Sigmoid colon (tissue), 7 donors: ENCODE data around the gene ZFYVE28. TPM values are rescaled to one million over a fixed set of nuclear protein-coding genes. Genes with fewer than 3 reads are reported as not detected.

ENCODE experiments used
- DNase-seq: peaks from one replicate; pipeline ENCODE4 v3.0.0-alpha.2; 2019
- H3K27ac ChIP-seq, 4 donors: fragments of 200-600 bp; sonication (generic); one replicate each; pipeline ENCODE4 v1.5.1; 2016 to 2019; ENCODE audit warnings: mild to moderate bottlenecking in 1 of 4
- H3K27me3 ChIP-seq, 3 donors: fragments of 200-600 bp; sonication (generic); one replicate each; pipeline ENCODE4 v1.5.1; 2019; ENCODE audit warnings: mild to moderate bottlenecking in 1 of 3
- H3K36me3 ChIP-seq, 4 donors: fragments of 200-600 bp; sonication (generic); one replicate each; pipeline ENCODE4 v1.5.1; 2016 to 2019
- H3K4me1 ChIP-seq, 4 donors: fragments of 200-600 bp; sonication (generic); one replicate each; pipeline ENCODE4 v1.5.1; 2017 to 2019
- H3K4me3 ChIP-seq, 4 donors: fragments of 200-600 bp; sonication (generic); one replicate each; pipeline ENCODE4 v1.5.1; 2017 to 2019; ENCODE audit warnings: mild to moderate bottlenecking in 2 of 4, moderate library complexity in 1 of 4
- H3K9me3 ChIP-seq, 4 donors: fragments of 200-600 bp in 3 of 4; sonication (generic) in 3 of 4; one replicate each; pipeline versions ENCODE4 v1.5.1 to v1.6.1; 2013 to 2019
- EP300 ChIP-seq, 4 donors: sonication (generic); formaldehyde crosslinking; IDR thresholded peaks; one replicate each; pipeline ENCODE4 v1.6.1; 2017; ENCODE audit warnings: antibody characterized with exemption in 4 of 4
- POLR2A ChIP-seq, 2 donors: fragments of 450-650 bp; IDR thresholded peaks; one replicate each; pipeline ENCODE4 v1.6.1; 2016; ENCODE audit warnings: antibody characterized with exemption in 2 of 2, mild to moderate bottlenecking in 2 of 2, moderate library complexity in 2 of 2
- POLR2AphosphoS5 ChIP-seq, 4 donors: sonication (generic); formaldehyde crosslinking; IDR thresholded peaks; one replicate each; pipeline ENCODE4 v1.6.1; 2017; ENCODE audit warnings: antibody characterized with exemption in 4 of 4
- WGBS, 2 donors: extraction: QIAGEN DNeasy Blood & Tissue Kit; methylation state at CpG; one replicate each; pipeline ENCODE4 v1.1.7; 2013; 5-methylcytosine and 5-hydroxymethylcytosine counted together
- intact Hi-C: fragments of 100-400 bp; cut with DNase I; formaldehyde crosslinking; loops from one replicate; pipeline ENCODE4 v1.15.1; 2023
- polyA plus RNA-seq, 3 donors: library from polyadenylated mRNA; stranded (reverse); fragments of 200-250 nt; gene quantifications; one replicate each; pipeline ENCODE4 v1.2.3, GENCODE V29; 2013
- total RNA-seq, 4 donors: library from RNA; depleted of rRNA; stranded (reverse); fragments of >200 nt; gene quantifications; one replicate each; pipeline ENCODE4 v1.1.0, GENCODE V29; 2016
- TF ChIP-seq, protein P1 (sequence below), 4 experiments: fragments of 450-650 bp in 3 of 4; fragments of 200-600 bp in 1 of 4; IDR thresholded peaks; one replicate each; pipeline ENCODE4 v1.5.1; 2016 to 2019; ENCODE audit warnings: antibody characterized with exemption in 4 of 4, mild to moderate bottlenecking in 3 of 4, moderate library complexity in 2 of 4
- donor health status: healthy with polysubstance abuse.
- donor health status: Bipolar disorder and iron deficiency.
- donor health status: healthy.

ZFYVE28 gene
- total and polyA plus RNA-seq, 7 donors, result 3.1 to 24.1 (median 13.0) TPM

DNA sequence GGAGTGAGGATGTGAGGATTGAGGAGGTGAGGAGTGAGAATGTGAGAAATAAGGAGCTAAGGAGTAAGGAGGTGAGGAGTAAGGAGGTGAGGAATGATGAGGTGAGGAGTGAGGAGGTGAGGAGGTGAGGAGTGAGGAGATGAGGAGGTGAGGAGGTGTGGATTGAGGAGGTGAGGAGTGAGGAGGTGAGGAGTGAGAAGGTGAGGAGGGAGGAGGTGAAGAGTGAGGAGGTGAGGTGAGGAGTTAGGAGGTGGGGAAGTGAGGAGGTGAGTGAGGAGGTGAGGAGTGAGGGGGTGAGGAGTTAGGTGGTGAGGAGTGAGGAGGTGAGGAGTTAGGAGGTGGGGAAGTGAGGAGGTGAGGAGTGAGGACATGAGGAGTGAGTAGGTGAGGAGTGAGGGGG is 81.8 kb downstream of the ZFYVE28 start:
- Histone ChIP-seq H3K9me3 (no peaks in the 10 kb centered on the region), H3K27me3 (no peaks in the 10 kb centered on the region), H3K4me3 (no peak overlapping the region), H3K4me1 (no peaks in the 10 kb centered on the region), H3K27ac (no peak overlapping the region), H3K36me3 (no peaks in the 10 kb centered on the region)
- DNase-seq, result no peak
- intact Hi-C loops, result no loop called here
- TF ChIP-seq POLR2A (IDR thresholded peaks at IDR 0.05) (no peak), POLR2AphosphoS5 (IDR thresholded peaks at IDR 0.05) (no peak), EP300 (IDR thresholded peaks at IDR 0.05) (no peak)
- TF ChIP-seq, protein P1, sequence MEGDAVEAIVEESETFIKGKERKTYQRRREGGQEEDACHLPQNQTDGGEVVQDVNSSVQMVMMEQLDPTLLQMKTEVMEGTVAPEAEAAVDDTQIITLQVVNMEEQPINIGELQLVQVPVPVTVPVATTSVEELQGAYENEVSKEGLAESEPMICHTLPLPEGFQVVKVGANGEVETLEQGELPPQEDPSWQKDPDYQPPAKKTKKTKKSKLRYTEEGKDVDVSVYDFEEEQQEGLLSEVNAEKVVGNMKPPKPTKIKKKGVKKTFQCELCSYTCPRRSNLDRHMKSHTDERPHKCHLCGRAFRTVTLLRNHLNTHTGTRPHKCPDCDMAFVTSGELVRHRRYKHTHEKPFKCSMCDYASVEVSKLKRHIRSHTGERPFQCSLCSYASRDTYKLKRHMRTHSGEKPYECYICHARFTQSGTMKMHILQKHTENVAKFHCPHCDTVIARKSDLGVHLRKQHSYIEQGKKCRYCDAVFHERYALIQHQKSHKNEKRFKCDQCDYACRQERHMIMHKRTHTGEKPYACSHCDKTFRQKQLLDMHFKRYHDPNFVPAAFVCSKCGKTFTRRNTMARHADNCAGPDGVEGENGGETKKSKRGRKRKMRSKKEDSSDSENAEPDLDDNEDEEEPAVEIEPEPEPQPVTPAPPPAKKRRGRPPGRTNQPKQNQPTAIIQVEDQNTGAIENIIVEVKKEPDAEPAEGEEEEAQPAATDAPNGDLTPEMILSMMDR (IDR thresholded peaks at IDR 0.05), result no peak

DNA sequence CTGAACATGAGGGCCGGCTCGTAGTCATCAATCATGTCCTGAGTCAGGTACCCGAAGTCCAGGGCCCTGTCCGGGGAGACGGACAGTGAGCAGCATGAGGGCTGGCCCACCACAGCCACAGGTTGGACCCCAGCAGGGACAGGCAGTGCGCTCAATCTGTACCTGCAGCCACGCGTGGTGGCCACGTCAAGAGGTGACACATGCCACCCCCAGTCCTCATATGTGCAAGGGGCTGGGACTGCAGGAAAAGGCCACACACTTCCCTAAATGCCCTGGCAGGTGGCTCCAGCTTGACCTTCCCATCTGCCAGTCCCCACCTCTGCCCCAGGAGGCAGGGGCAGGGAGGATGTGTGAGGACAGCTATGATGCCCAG is 82.7 kb downstream of the ZFYVE28 start:
- WGBS, 2 donors, result 82 to 84% methylated on average over 9 of the region's 9 CpGs

GRCh38 chr4:2334826-2335728 is 83.4 kb downstream of the ZFYVE28 start:
- no peak overlapping the region for H3K4me3 ChIP-seq
- DNase-seq, result peak; percentile 61
- 88% methylated on average over 26 to 27 of the region's 27 CpGs for WGBS, 2 donors
- no peak overlapping the region for H3K27ac ChIP-seq
- no peaks in the 10 kb centered on the region for H3K27me3 ChIP-seq
- intact Hi-C loops, result no loop called here
- no peak for TF ChIP-seq POLR2A (IDR thresholded peaks at IDR 0.05)
- no peaks in the 10 kb centered on the region for H3K9me3 ChIP-seq
- H3K36me3 ChIP-seq, result no peaks in the 10 kb centered on the region
- no peaks in the 10 kb centered on the region for H3K4me1 ChIP-seq

More for the DNA sequence above, 82.7 kb downstream of the ZFYVE28 start:
- DNase-seq, result no peak
- intact Hi-C loops, result no loop called here
- TF ChIP-seq, protein P1 (IDR thresholded peaks at IDR 0.05), result no peak
- TF ChIP-seq POLR2AphosphoS5 (IDR thresholded peaks at IDR 0.05) (no peak), POLR2A (IDR thresholded peaks at IDR 0.05) (no peak), EP300 (IDR thresholded peaks at IDR 0.05) (no peak)
- H3K9me3 ChIP-seq, result no peaks in the 10 kb centered on the region
- H3K27ac ChIP-seq, result no peak overlapping the region
- no peaks in the 10 kb centered on the region for H3K36me3 ChIP-seq
- H3K4me3 ChIP-seq, result no peak overlapping the region
- H3K27me3 ChIP-seq, result no peaks in the 10 kb centered on the region
- no peaks in the 10 kb centered on the region for H3K4me1 ChIP-seq

DNA sequence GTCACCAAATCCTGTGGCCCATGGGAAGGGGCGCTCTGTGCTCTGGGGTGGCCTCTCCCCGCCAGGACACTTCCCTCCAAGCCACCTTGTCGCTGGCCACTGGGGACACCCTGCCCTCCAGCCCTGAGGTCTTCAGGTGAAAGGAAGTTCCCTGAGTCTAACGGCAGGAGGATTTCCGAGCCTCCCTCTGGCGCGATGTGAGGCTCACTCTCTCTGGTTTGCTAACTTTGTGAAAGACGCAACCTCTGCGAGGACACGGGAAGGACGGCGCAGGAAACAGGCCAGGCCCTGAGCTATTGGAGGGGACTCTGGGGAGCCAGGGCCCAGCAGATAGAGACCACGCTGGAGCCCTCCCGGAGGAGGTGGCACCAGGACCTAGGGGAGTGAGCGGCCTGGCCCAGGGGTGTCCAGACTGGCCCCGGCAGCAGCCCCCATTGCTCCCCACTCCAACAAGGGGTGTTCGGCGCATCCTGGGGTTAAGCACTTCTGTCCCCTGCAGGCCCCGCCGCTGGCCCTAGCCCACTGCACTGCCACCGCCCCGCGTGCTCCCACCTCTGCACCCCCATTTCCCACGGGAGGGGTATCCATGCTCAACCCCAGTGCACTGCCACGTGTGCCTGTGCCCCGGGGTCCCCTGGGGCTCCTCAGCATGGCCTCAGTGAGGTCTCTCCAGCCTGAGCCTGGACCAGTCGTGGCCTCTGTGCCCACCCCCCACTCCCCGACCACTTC is 84.4 kb downstream of the ZFYVE28 start:
- Histone ChIP-seq H3K27ac (no peak overlapping the region), H3K9me3 (peaks cover 0 to 2% (median under 1%) of the 10 kb centered on the region in 4 donors), H3K27me3 (no peaks in the 10 kb centered on the region), H3K4me1 (no peaks in the 10 kb centered on the region), H3K36me3 (no peaks in the 10 kb centered on the region), H3K4me3 (no peak overlapping the region)
- DNase-seq, result no peak
- 84% methylated on average over 28 of the region's 28 CpGs for WGBS, 2 donors
- intact Hi-C loops, result no loop called here
- TF ChIP-seq POLR2AphosphoS5 (IDR thresholded peaks at IDR 0.05) (no peak), EP300 (IDR thresholded peaks at IDR 0.05) (no peak), POLR2A (IDR thresholded peaks at IDR 0.05) (no peak)
- TF ChIP-seq, protein P1 (IDR thresholded peaks at IDR 0.05), result no peak

GRCh38 chr4:2333356-2333841 is 85.0 kb downstream of the ZFYVE28 start:
- no peak overlapping the region for H3K27ac ChIP-seq
- no peaks in the 10 kb centered on the region for H3K4me1 ChIP-seq
- no peak for DNase-seq
- H3K36me3 ChIP-seq, result no peaks in the 10 kb centered on the region
- intact Hi-C loops, result no loop called here
- TF ChIP-seq, protein P1 (IDR thresholded peaks at IDR 0.05), result no peak
- no peak for TF ChIP-seq POLR2A (IDR thresholded peaks at IDR 0.05)
- TF ChIP-seq POLR2AphosphoS5 (IDR thresholded peaks at IDR 0.05), result no peak
- no peak for TF ChIP-seq EP300 (IDR thresholded peaks at IDR 0.05)
- H3K9me3 ChIP-seq, result peaks cover 0 to 4% (median 1%) of the 10 kb centered on the region in 4 donors
- H3K4me3 ChIP-seq, result no peak overlapping the region
- 9 to 42% methylated on average over 18 of the region's 18 CpGs for WGBS, 2 donors
- no peaks in the 10 kb centered on the region for H3K27me3 ChIP-seq
